ENCODE data around the gene ALOX15B. TPM values are rescaled to one million over a fixed set of nuclear protein-coding genes. Genes with fewer than 3 reads are reported as not detected.
A peak's percentile ranks its signal among the peaks of the same experiment; 100 is the strongest.

ALOX15B gene
- total RNA-seq, 1 donor from 2014 or later: 0.16 TPM

DNA sequence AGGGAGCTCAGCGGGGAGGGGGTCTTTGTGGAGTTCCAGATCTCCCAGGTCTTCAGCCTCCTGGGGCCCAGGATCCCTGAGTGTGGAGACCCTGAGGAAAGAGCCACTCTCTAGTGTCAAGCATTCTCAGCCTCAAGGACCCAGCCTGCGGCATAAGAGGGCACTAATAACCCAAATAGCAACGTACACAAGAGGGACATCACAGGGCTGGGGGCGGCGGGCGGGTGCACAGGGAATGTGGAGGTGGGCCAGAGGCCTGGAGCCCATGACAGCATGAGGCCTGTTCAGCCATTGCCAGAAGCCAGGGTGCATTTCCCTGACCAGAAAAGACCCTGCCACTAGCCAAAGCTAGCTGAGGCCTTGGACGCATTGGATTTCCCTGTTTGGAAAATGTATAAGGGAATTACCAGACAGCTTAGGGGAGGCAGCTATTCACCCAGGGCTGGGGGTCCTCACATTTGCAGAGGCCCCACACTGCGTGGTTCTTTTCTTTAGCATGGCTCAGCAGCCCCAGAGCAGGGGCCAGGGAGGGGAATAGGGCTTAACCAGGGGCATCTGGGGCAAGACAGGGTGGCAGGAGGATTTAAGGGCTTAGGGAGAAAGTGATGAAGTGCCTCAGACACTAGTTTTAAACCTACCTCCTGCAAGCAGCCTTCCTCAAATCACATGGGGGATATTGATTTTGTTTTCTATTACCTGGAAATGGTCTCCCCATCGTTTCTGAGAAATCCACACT is 13.5 kb upstream of the ALOX15B start:
- no peak for ATAC-seq
- intact Hi-C loops (cut with DNase I): no loop called here
- no peak for DNase-seq (ENCODE audit: missing footprints)

DNA sequence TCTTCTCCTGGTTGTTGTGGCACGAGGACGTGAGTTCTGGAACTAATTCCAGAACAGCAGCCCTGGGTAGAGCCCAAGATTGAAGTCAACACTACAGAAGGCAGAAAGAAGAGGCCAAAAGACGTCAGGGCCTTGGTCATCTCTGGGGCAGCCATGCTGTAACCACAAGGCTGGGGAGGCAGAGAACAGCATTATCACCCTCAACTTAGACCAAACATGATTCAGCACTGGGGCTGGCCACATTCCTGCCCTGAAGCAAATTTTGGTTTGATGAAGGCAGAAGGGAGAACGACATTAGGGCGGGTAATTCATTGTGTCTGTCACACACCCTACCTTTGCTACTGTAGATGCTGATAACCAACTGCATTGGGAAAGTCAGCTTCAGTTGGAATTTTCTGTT is 9.7 kb upstream of the ALOX15B start:
- DNase-seq (ENCODE audit: missing footprints) (no peak), ATAC-seq (no peak)
- intact Hi-C loops (cut with DNase I): no loop called here

GRCh38 chr17:8031261-8031661 is 7.6 kb upstream of the ALOX15B start:
- DNase-seq (ENCODE audit: missing footprints): no peak
- no peak for ATAC-seq
- intact Hi-C loops (cut with DNase I): no loop called here

DNA sequence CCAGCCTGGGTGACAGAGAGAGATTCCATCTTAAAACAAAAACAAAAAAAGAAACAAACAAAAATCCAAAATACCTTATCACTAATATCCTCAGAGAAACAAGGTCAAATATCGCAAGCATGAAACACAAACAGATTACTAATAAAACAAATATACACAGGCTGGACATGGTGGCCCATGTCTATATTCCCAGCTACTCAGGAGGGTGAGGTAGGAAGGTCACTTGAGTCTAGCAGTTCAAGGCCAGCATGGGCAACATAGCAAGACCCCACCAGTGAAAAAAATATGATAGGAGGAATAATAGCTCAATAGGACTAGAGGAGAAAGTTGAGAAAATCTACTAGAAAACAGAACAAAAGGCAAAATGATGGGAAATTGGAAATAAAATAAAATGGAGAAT is 6.9 kb upstream of the ALOX15B start:
- intact Hi-C loops (cut with DNase I): no loop called here
- no peak for DNase-seq (ENCODE audit: missing footprints)
- ATAC-seq: no peak

GRCh38 chr17:8032442-8032841 is 6.4 kb upstream of the ALOX15B start:
- DNase-seq (ENCODE audit: missing footprints) (no peak), ATAC-seq (no peak)
- intact Hi-C loops (cut with DNase I): no loop called here

- DNase-seq (ENCODE audit: missing footprints): no peak
- ATAC-seq: no peak
- intact Hi-C loops (cut with DNase I): loop anchor here (5.0 kb wide), 2 partner anchors 52 to 177 kb away; no protein-coding TSS in a partner anchor
These were observed 831 bp downstream of the ALOX15B start for GRCh38 chr17:8039611-8040168.

GRCh38 chr17:8041249-8041928 is 2.5 kb downstream of the ALOX15B start:
- DNase-seq (ENCODE audit: missing footprints) (no peak), ATAC-seq (peak; percentile 79)
- intact Hi-C loops (cut with DNase I): loop anchor here (1.0 to 5.0 kb wide), 3 partner anchors 54 to 179 kb away; no protein-coding TSS in a partner anchor

DNA sequence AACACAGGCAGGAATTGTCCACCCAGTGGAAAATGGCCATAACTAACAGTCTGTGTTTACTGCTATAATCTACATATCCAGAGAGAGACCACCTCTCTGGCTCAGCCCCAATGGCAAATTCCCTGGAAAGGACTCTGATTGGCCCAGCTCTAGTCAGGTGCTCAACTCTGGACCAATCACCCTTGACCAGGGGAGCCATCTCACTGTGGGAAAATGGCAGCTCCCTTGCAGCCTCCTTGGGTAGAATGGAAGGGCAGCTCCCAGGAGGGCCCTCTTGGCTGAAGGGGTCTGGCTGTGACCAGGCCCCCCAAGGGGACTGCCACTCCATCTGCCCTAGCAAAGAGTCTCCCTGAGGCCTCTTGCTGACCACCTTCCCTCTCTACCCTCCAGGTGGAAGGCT is 3.1 kb downstream of the ALOX15B start:
- no peak for ATAC-seq
- intact Hi-C loops (cut with DNase I): loop anchor here (1.0 to 5.0 kb wide), 3 partner anchors 55 to 180 kb away; no protein-coding TSS in a partner anchor

DNA sequence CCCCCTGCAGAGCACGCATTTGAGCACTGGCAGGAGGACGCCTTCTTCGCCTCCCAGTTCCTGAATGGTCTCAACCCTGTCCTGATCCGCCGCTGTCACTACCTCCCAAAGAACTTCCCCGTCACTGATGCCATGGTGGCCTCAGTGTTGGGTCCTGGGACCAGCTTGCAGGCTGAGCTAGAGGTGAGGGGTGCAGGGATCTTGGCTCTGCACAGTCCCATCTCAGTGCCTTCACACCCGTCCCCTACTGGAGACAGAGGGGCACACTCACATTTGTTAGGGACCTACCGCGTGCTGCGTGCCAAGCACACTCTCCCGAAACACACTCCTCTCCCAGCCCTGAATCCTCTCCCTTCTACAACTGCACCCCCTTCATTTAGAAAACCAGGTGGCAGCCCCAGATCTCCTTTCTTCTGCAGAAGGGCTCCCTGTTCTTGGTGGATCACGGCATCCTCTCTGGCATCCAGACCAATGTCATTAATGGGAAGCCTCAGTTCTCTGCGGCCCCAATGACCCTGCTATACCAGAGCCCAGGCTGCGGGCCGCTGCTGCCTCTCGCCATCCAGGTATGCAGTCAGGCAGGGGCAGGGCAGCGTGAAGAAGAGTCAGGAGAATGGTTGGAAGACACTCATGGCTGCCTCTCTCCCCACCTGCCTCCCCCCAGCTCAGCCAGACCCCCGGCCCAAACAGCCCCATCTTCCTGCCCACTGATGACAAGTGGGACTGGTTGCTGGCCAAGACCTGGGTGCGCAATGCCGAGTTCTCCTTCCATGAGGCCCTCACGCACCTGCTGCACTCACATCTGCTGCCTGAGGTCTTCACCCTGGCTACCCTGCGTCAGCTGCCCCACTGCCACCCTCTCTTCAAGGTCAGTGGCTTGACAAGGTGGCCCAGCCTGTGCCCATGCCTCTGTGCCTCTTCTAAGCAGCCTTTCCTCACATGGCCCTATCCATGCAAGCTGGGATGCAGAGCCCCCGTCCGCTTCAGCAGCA is 6.3 kb downstream of the ALOX15B start:
- no peak for ATAC-seq
- intact Hi-C loops (cut with DNase I): loop anchor here (2.0 to 5.0 kb wide), 3 partner anchors 34 to 183 kb away; no protein-coding TSS in a partner anchor
- no peak for DNase-seq (ENCODE audit: missing footprints)

More for the DNA sequence above, 3.1 kb downstream of the ALOX15B start:
- no peak for DNase-seq (ENCODE audit: missing footprints)

GRCh38 chr17:8046306-8046928 is 7.6 kb downstream of the ALOX15B start:
- intact Hi-C loops (cut with DNase I): no loop called here
- DNase-seq (ENCODE audit: missing footprints) (no peak), ATAC-seq (no peak)

DNA sequence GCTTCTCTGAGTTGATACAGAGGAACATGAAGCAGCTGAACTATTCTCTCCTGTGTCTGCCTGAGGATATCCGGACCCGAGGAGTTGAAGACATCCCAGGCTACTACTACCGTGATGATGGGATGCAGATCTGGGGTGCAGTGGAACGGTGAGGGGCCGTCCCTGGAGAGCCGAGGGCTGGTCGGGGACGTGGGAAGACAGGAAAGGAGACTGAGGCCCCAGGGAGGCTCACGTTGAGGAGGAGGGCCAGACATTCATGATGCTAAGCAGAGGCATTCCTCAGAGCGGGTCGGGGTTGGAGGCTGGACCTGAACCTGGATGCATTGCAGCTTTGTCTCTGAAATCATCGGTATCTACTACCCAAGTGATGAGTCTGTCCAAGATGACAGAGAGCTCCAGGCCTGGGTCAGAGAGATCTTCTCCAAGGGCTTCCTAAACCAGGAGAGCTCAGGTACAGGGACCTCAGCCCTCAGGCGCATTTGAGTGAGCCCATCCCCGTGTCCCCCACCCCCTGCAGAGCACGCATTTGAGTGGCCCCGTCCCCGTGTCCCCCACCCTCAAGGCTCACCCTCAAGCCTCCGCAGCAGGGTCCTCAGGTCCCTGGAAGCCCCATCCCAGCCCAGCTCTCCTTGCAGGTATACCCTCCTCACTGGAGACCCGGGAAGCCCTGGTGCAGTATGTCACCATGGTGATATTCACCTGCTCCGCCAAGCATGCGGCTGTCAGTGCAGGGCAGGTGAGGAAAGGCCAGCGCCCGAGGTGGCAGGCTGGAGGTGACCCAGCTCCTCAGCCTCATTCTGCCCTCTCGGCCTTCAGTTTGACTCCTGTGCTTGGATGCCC is 8.3 kb downstream of the ALOX15B start:
- DNase-seq (ENCODE audit: missing footprints) (no peak), ATAC-seq (no peak)
- intact Hi-C loops (cut with DNase I): no loop called here

GRCh38 chr17:8047769-8048110 is 8.9 kb downstream of the ALOX15B start:
- intact Hi-C loops (cut with DNase I): no loop called here

DNA sequence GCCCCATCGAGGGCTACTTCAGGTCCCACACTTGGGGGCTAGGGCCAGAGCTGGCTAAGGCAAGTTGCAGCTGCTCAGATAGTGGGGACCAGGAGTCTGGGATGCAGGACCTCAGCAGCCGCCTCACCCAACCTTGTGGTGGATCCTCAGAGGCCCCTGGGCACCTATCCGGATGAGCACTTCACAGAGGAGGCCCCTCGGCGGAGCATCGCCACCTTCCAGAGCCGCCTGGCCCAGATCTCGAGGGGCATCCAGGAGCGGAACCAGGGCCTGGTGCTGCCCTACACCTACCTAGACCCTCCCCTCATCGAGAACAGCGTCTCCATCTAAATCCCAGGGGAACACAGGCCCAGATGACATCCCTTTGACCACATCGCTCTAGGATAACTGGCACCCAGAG is 9.4 kb downstream of the ALOX15B start:
- no peak for DNase-seq (ENCODE audit: missing footprints)
- intact Hi-C loops (cut with DNase I): no loop called here
- no peak for ATAC-seq

More at GRCh38 chr17:8047769-8048110, 8.9 kb downstream of the ALOX15B start:
- ATAC-seq (no peak), DNase-seq (ENCODE audit: missing footprints) (no peak)

- intact Hi-C loops (cut with DNase I): no loop called here
- DNase-seq (ENCODE audit: missing footprints) (no peak), ATAC-seq (no peak)
These were observed 9.9 kb downstream of the ALOX15B start for GRCh38 chr17:8048736-8049135.

- DNase-seq (ENCODE audit: missing footprints) (no peak), ATAC-seq (no peak)
- intact Hi-C loops (cut with DNase I): no loop called here
These were observed 13.0 kb downstream of the ALOX15B start for GRCh38 chr17:8051831-8052230.

DNA sequence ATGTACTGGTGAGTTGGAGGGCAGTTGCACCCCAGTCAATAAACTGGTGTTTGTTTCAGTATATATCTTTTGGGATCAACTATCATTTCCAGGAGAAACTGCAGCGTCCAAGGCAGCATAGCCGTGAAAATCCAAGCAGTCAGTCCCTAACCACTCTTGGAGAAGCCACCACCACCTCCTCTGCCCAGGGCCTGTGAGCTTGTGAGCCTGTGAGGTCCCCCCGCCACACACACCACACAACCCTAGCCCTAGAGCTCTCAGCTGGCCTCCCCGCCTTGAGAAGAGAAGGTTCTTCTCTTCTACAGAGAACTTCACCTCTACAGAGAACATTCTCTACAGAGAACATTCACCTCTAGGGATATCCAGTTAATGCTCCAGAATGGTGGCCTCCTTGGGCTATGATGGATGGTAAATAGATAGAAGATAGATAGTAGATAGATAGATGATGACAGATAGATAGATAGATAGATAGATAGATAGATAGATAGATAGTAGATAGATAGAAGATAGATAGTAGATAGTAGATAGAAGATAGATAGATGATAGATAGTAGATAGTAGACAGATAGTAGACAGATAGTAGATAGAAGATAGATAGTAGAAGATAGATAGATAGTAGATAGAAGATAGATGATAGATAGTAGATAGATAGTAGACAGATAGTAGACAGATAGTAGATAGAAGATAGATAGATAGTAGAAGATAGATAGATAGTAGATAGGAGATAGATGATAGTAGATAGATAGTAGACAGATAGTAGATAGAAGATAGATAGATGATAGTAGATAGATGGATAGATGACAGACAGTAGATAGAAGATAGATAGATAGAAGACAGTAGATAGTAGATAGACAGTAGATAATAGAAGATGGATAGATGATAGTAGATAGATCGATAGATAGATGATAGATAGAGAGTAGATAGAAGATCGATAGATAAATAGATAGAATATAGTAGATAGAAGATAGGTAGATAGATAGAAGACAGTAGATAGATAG is 13.7 kb downstream of the ALOX15B start:
- intact Hi-C loops (cut with DNase I): no loop called here
- no peak for ATAC-seq
- DNase-seq (ENCODE audit: missing footprints): no peak

Data from Right ventricle myocardium inferior (tissue), 1 donor.